Stomach (tissue), 9 donors: ENCODE results near the gene SGTA. TPM values are rescaled to one million over a fixed set of nuclear protein-coding genes. Genes with fewer than 3 reads are reported as not detected.

Experiments
- DNase-seq, 2 donors: peaks; one replicate each; pipeline versions ENCODE4 v3.0.0 to v3.0.0-alpha.2; 2013 to 2019
- H3K27ac ChIP-seq, 5 donors: fragments of 200-600 bp in 4 of 5; sonication (generic) in 4 of 5; one replicate each; pipeline ENCODE4 v1.5.1; 2013 to 2019; ENCODE audit warnings: mild to moderate bottlenecking in 1 of 5, moderate library complexity in 1 of 5
- H3K27me3 ChIP-seq, 3 donors: fragments of 200-600 bp; sonication (generic); one replicate each; pipeline ENCODE4 v1.5.1; 2017 to 2019; ENCODE audit warnings: mixed run types in 1 of 3
- H3K36me3 ChIP-seq, 4 donors: fragments of 200-600 bp; sonication (generic); 1 replicate in 3 of 4; 2 replicates in 1 of 4; pipeline ENCODE4 v1.5.1; 2016 to 2019
- H3K4me1 ChIP-seq, 4 donors: fragments of 200-600 bp; sonication (generic); one replicate each; pipeline ENCODE4 v1.5.1; 2016 to 2019
- H3K4me3 ChIP-seq, 4 donors: fragments of 200-600 bp; sonication (generic) in 3 of 4; one replicate each; pipeline ENCODE4 v1.5.1; 2016 to 2019; ENCODE audit warnings: mild to moderate bottlenecking in 1 of 4
- H3K9me3 ChIP-seq, 4 donors: fragments of 200-600 bp; sonication (generic); one replicate each; pipeline ENCODE4 v1.5.1; 2016 to 2019
- EP300 ChIP-seq: sonication (generic); formaldehyde crosslinking; IDR thresholded peaks from one replicate; pipeline ENCODE4 v1.6.1; 2017; ENCODE audit warnings: antibody characterized with exemption
- POLR2A ChIP-seq, 4 donors: fragments of 450-650 bp; IDR thresholded peaks; one replicate each; pipeline ENCODE4 v1.6.1; 2016; ENCODE audit warnings: antibody characterized with exemption in 4 of 4, control low read depth in 2 of 4, mild to moderate bottlenecking in 1 of 4, moderate library complexity in 1 of 4
- POLR2AphosphoS5 ChIP-seq, 3 donors: sonication (generic); formaldehyde crosslinking; IDR thresholded peaks; one replicate each; pipeline ENCODE4 v1.6.1; 2016; ENCODE audit warnings: antibody characterized with exemption in 3 of 3
- WGBS, 5 donors: extraction: QIAGEN DNeasy Blood & Tissue Kit in 3 of 5; methylation state at CpG; one replicate each; pipeline versions ENCODE4 v1.1.5 to v1.1.7; 2013 to 2018; 5-methylcytosine and 5-hydroxymethylcytosine counted together
- intact Hi-C: fragments of 100-400 bp; cut with DNase I; formaldehyde crosslinking; loops from one replicate; pipeline ENCODE4 v1.15.1; 2023; ENCODE audit warnings: low total_unique reads
- polyA plus RNA-seq, 3 donors: library from polyadenylated mRNA; stranded (reverse); fragments of 200-250 nt; gene quantifications; one replicate each; pipeline ENCODE4 v1.2.3, GENCODE V29; 2013
- total RNA-seq, 5 donors: library from RNA; depleted of rRNA; stranded (reverse); fragments of >200 nt; gene quantifications; one replicate each; pipeline versions ENCODE4 v1.1.0 to v1.2.3, GENCODE V29; 2014 to 2016
- TF ChIP-seq, protein P1 (sequence below), 7 experiments: fragments of 450-650 bp in 4 of 7; fragments of 200-600 bp in 3 of 7; sonication (generic) in 3 of 7; IDR thresholded peaks; one replicate each; pipeline ENCODE4 v1.5.1; 2016 to 2019; ENCODE audit warnings: antibody characterized with exemption in 7 of 7, control low read depth in 2 of 7, mild to moderate bottlenecking in 1 of 7
- donor health status: healthy with polysubstance abuse.
- donor health status: Bipolar disorder and iron deficiency.
- donor health status: healthy.

SGTA gene
- total and polyA plus RNA-seq, 8 donors = 18.5 to 173 (median 52.7) TPM

GRCh38 chr19:2727640-2727944 is 55.5 kb downstream of the SGTA start:
- no peak overlapping the region for H3K4me3 ChIP-seq
- H3K36me3 ChIP-seq = peaks cover 6 to 15% (median 11%) of the 10 kb centered on the region in 4 donors
- H3K9me3 ChIP-seq = no peaks in the 10 kb centered on the region
- H3K27ac ChIP-seq = no peak overlapping the region
- peaks cover 0 to 57% (median 28%) of the 10 kb centered on the region in 3 donors for H3K27me3 ChIP-seq
- peaks cover 10 to 25% (median 14%) of the 10 kb centered on the region in 4 donors for H3K4me1 ChIP-seq
- intact Hi-C loops = no loop called here
- WGBS, 5 donors = 57 to 71% (median 67%) methylated on average over 13 to 16 of the region's 16 CpGs
- no peak for DNase-seq
- TF ChIP-seq, protein P1, sequence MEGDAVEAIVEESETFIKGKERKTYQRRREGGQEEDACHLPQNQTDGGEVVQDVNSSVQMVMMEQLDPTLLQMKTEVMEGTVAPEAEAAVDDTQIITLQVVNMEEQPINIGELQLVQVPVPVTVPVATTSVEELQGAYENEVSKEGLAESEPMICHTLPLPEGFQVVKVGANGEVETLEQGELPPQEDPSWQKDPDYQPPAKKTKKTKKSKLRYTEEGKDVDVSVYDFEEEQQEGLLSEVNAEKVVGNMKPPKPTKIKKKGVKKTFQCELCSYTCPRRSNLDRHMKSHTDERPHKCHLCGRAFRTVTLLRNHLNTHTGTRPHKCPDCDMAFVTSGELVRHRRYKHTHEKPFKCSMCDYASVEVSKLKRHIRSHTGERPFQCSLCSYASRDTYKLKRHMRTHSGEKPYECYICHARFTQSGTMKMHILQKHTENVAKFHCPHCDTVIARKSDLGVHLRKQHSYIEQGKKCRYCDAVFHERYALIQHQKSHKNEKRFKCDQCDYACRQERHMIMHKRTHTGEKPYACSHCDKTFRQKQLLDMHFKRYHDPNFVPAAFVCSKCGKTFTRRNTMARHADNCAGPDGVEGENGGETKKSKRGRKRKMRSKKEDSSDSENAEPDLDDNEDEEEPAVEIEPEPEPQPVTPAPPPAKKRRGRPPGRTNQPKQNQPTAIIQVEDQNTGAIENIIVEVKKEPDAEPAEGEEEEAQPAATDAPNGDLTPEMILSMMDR (IDR thresholded peaks at IDR 0.05) = no peak
- no peak for TF ChIP-seq POLR2A (IDR thresholded peaks at IDR 0.05)
- no peak for TF ChIP-seq POLR2AphosphoS5 (IDR thresholded peaks at IDR 0.05)

DNA sequence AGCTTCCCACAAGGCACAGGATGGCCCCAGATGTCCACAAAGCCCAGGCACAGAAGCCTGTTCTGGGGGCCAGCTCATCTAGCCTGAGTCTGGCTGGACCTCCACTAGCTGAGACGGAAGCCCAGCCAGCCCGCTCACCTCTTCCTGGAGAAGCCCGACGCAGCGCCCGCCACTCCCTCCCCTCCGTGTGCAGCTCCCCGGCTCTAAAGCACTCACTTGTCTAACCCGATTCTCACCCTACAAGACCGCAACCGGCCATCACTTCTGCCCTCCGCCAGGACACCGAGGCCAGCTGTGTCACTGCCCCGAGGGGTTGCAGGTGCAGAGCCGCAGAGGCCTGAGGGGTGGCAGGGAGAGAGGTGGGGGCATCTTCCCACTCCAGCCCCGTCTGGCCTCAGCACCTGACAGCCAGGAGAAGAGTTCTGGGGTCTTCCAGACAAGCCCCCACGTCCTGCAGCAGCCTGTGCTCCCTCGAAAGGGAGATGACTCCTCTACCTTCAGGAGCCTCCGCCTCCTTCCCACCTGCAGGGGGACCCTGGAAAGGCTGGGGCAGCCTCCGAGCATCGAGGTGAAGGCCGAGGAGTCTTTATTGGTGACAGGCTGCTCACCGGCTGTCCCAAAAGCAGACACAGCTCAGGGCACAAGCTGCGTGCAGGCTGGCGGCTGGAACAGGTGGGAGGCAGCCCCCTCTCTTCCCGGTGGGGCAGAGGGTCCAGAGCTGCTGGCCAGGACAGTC is 56.0 kb downstream of the SGTA start:
- WGBS, 5 donors = 11 to 19% (median 15%) methylated on average over 22 to 26 of the region's 26 CpGs
- peaks cover 0 to 63% (median 33%) of the 10 kb centered on the region in 3 donors for H3K27me3 ChIP-seq
- no peak for DNase-seq
- TF ChIP-seq, protein P1 (IDR thresholded peaks at IDR 0.05) = no peak
- H3K4me1 ChIP-seq = peaks cover 11 to 28% (median 19%) of the 10 kb centered on the region in 4 donors
- intact Hi-C loops = no loop called here
- H3K36me3 ChIP-seq = peaks cover under 1 to 10% (median 6%) of the 10 kb centered on the region in 4 donors
- H3K4me3 ChIP-seq = no peak overlapping the region
- no peaks in the 10 kb centered on the region for H3K9me3 ChIP-seq
- no peak overlapping the region for H3K27ac ChIP-seq

DNA sequence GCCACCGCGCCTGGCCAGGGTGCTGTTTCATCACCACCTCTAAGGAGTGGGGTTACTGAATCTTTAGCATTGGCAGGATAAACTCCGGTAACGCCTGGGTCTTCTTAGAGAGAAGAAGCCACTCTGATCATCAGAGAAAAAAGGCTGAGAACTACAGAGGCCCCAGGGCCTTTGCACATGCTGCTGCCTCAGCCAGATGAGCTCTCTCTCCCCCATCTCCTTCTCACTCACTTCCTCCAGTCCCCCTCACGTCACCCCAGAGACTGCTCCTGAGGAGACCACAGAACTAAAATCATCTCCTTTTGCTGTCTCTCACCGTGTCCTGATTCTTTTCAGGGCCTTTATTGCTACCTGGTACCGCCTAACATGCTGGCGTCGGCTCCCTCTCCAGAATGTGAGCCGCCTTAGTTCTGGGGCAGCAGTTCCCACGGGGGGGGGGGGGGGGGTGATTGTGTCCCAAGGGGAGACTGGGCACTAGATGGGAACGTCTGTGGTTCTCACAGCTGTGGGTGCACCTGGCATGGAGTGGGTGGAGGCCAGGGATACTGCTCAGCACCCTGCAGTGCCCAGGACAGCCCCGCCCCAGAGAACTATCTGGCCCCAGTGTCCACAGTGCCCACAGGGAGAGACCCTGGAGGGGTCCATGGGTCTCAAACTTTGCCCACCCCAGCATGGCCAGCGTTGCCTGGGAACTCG is 56.8 kb downstream of the SGTA start:
- Histone ChIP-seq H3K4me1 (peaks cover 11 to 36% (median 26%) of the 10 kb centered on the region in 4 donors), H3K27me3 (peaks cover 0 to 70% (median 40%) of the 10 kb centered on the region in 3 donors), H3K36me3 (peaks cover 0 to 2% (median 0%) of the 10 kb centered on the region in 4 donors), H3K9me3 (no peaks in the 10 kb centered on the region), H3K27ac (no peak overlapping the region), H3K4me3 (no peak overlapping the region)
- TF ChIP-seq, protein P1 (IDR thresholded peaks at IDR 0.05) = no peak
- TF ChIP-seq EP300 (no peak), POLR2A (IDR thresholded peaks at IDR 0.05) (no peak), POLR2AphosphoS5 (IDR thresholded peaks at IDR 0.05) (no peak)
- DNase-seq = no peak
- intact Hi-C loops = no loop called here
- 70 to 75% (median 73%) methylated on average over 14 to 15 of the region's 15 CpGs for WGBS, 5 donors

- Histone ChIP-seq H3K27ac (peak overlapping the region in 2 of 5 donors; percentile 64 to 73), H3K9me3 (no peaks in the 10 kb centered on the region), H3K4me1 (peaks cover 25 to 53% (median 41%) of the 10 kb centered on the region in 4 donors), H3K27me3 (peaks cover 5 to 90% (median 60%) of the 10 kb centered on the region in 3 donors), H3K36me3 (no peaks in the 10 kb centered on the region), H3K4me3 (no peak overlapping the region)
- 51 to 81% (median 64%) methylated on average over 7 of the region's 7 CpGs for WGBS, 5 donors
- peak in 1 of 2 donors; percentile 5 for DNase-seq
- intact Hi-C loops = no loop called here
- TF ChIP-seq, protein P1 (IDR thresholded peaks at IDR 0.05) = no peak
- no peak for TF ChIP-seq POLR2A (IDR thresholded peaks at IDR 0.05)
- no peak for TF ChIP-seq EP300
- no peak for TF ChIP-seq POLR2AphosphoS5 (IDR thresholded peaks at IDR 0.05)
These were observed 58.9 kb downstream of the SGTA start for GRCh38 chr19:2724148-2724557.
